ENCODE results near the gene GALNT5.

DNA sequence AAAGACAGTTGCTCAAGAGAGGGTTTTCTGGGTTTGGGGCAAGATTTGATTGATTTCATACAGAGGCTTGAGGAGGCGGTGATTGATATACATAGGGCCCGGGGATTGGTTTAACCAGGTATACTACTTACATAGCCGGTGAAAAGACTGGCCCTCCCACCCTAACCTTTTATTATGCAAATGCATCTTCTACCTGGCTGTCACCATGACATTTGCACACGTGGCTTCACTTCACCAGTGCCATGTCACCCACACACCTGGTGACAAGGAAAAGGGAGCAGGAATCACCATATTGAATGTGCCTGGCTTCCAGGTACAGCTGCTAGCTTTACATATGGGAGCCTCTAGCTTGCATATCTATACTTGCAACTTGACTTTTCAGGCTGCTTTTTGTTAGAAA is 58.4 kb downstream of the GALNT5 start:
- TF ChIP-seq TCF7L2 (IDR thresholded peaks at IDR 0.05; ENCODE audit: low read depth, low read length) (no peak), CTCF (IDR thresholded peaks at IDR 0.05) (no peak), POLR2AphosphoS5 (IDR thresholded peaks at IDR 0.05; ENCODE audit: low read depth, low read length) (no peak), REST (IDR thresholded peaks at IDR 0.05; ENCODE audit: insufficient read depth in 1 of 2, low read depth in 2 of 2, low read length in 1 of 2) (no peak), SIN3A (IDR thresholded peaks at IDR 0.05; ENCODE audit: borderline replicate concordance, insufficient read depth, low read depth, low read length) (no peak)

All from Panc1 (cell line).